HG03039 (cell line): ENCODE data around the gene TTC39A.
"Not testable (repeated sequence)": the region's sequence is repeated elsewhere in the genome, so short reads cannot be mapped to it uniquely, and the experiment has no call there.

Source experiments
- ATAC-seq: cut with Tn5 transposase; IDR thresholded peaks from one replicate; pipeline ENCODE4 v1.9.1; 2021; ENCODE audit warnings: mild to moderate bottlenecking, moderate library complexity; ENCODE audit not compliant: unreplicated experiment

TTC39A gene

DNA sequence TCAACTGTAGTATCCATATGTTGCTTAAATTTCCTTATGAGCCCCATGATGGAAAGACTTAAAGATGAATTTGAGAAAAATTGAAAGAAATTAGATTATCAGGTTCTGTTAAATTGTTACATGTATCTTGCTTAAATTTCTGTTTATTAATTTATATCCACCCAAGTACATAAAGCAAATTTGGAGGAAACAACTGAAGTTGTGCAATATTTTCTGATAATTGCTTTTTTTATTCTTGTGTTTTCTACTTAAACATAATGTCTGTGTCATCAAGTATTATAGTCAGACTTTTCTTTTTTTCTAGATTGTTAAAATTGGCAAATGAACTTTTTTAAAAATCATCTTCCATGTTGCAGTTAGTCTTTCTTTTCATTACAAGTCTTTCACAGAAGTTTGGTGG, 57.4 kb downstream of the TTC39A start:
- no peak for ATAC-seq

DNA sequence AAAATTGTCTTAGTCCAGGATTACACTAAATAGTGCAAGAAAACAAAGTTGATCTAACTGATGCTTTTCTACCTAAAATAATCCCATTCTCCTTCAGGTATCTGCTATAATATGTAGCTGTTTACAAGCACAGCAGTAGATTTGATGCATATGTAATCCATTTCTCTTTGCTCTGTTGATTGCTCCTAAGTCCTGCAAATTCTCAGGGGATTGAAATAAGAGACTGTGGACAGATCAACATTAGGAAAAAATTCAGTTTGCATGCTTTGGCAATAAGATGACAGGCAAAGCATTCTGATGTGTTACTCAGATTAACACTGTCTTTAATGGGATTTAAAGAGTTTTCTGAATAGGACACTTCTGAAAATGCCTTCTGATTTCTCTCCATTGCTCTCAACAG, 59.6 kb downstream of the TTC39A start:
- ATAC-seq, result no peak

DNA sequence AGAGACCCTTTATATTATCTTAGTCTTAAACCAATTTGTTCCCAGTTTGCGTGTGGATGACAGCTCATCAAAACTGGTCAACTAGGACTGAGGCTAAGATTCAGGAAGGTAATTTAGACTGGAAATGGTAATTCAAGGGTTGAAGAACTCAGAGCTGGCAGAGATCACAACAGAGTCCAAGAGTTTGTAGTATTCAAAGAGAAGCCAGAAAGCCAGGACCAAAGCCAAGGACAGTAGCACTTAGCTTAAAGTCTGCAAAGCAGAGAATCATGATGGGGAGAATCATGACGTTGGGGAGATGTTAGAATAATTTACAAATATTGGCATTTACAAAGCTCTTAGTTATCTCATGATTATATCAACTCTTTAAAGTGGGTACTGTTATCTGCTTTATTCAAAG, 61.7 kb downstream of the TTC39A start:
- no peak for ATAC-seq

DNA sequence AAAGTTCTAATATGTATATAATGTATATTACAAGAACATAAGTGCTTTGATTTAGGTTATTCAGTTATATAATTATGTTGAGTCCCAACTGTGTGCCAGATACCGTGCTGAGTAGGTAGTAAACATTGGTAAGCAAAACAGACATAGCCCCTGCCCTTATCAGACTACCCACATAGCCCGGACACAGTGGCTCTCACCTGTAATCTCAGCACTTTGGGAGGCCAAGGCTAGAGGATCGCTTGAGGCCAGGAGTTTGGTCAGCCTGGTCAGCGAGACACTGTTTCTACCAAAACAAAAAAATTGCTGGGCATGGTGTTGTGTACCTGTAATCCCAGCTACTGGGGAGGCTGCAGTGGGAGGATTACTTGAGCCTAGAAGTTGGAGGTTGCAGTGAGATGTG, 63.6 kb downstream of the TTC39A start:
- no peak for ATAC-seq

DNA sequence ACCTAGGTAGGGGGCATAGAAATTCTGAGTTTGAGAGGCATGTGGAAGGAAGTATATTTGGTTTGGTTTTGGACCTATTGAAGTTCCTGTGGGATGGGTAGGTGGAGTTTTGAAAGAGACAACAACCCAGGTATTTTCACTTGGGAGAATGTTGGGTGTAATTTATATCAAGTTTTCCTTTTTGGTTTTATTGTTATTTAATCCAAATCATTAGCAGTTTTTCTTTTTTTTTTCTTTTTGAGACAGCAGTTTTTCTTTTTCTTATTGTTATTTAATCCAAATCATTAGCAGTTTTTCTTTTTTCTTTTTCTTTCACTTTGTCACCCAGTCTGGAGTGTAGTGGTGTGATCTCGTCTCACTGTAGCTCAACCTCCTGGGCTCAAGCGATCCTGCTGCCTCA, 64.2 kb downstream of the TTC39A start:
- no peak for ATAC-seq

DNA sequence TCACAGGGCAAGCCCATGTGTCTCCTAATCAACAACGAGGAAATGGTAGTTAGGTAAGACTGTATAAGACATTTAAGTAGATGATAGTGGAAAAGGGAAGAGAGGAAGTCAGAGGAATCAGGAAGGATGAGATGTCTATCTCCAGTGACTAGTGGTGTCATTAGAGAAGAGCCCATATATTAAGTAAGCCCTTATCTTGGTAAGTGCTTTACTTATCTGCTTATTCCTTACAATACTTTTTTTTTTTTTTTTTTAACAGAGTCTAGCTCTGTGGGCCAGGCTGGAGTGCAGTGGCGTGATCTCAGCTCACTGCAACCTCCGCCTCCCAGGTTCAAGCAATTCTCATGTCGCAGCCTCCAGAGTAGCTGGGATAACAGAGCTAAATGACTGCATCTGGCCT, 64.7 kb downstream of the TTC39A start:
- ATAC-seq, result no peak

DNA sequence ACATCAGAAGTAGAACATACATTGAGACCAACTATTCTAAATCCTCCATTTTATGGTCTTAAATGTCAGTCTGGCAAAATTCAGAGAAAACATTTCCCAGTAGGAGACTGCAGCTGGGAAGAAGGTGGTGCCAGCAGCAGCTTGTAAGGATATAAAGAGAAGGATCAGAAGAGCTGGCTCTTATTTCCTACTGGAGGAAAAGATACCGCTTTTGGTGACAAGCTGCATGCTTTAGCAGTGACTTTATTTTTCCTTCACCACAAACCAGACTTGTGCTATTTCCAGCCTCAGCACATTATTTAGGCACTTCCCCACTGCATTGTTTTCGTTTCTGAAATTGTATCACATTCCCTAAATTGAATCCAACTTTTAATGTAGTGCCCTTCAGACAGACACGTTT, 65.9 kb downstream of the TTC39A start:
- ATAC-seq, result no peak

DNA sequence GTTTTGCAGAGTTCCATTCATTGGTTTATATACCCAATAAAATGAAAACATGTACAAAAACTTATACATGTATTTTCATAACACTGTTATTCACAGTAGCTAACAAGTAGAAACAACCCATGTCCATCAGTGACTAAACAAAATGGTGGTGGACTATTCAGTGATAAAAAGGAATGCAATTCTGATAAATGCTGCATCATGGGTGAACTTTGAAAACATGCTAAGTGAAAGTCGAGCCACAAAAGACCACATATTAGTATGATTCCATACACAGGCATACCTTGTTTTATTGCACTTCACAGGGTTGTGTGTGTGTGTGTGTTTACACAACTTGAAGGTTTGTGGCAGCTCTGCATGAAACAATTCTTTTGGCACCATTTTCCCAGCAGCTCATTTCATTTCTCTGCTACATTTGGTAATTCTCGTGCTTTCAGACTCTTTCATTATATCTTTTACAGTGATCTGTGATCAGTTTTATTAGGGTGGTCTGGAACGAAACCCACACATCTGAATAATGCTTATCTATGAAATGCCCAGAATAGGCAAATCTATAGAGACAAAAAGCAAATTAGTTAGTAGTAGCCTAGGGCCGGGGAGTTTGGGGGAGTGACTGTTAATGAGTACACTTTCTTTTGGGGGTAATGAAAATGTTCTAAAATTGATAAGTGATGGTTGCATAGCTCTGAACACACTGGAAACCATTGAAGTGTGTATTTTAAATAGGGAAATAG, 67.0 kb downstream of the TTC39A start:
- ATAC-seq, result no peak

DNA sequence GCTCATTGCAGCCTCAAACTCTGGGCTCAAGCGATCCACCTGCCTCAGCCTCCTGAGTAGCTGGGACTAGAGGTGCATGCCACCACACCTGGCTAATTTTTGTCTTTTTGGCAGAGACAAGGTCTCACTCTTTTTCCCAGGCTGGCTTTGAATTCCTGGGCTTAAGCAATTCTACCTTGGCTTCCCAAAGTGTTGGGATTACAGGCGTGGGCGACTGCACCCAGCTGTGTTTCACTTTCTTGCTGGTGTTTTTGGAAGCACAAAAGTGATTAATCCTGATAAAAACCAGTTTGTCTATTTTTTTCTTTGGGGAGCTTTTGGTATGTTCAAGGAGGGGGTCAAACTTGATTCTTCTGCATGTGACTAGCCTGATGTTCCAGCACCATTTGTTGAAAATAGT, 75.0 kb downstream of the TTC39A start:
- ATAC-seq, result no peak

GRCh38 chr1:51253691-51254090, 76.7 kb downstream of the TTC39A start:
- ATAC-seq, result no peak

GRCh38 chr1:51252366-51252765, 78.0 kb downstream of the TTC39A start:
- no peak for ATAC-seq

DNA sequence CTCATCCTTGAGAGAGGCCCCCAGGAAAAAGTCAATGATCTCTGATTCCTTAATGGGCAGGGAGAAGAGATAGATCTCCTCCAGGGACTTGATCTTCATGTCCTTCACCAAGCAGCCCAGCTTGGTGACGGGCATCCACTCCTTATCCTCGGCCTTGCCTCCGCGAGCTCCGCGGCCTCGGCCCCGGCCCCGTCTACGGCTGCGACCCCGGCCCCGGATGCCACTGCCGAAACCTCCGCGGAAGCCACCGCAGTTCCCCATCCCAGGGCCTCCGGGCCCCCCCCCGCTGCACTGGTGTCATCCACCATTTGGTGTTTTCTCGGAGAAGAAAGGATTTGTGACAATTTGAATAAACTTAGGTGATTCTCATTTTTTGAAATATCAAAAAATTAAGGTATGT, 79.2 kb downstream of the TTC39A start:
- not testable (repeated sequence) for ATAC-seq

- not testable (repeated sequence) for ATAC-seq
Observed at GRCh38 chr1:51250729-51251128, 79.6 kb downstream of the TTC39A start.

- ATAC-seq, result no peak
Observed at GRCh38 chr1:51249445-51249844, 80.9 kb downstream of the TTC39A start.

DNA sequence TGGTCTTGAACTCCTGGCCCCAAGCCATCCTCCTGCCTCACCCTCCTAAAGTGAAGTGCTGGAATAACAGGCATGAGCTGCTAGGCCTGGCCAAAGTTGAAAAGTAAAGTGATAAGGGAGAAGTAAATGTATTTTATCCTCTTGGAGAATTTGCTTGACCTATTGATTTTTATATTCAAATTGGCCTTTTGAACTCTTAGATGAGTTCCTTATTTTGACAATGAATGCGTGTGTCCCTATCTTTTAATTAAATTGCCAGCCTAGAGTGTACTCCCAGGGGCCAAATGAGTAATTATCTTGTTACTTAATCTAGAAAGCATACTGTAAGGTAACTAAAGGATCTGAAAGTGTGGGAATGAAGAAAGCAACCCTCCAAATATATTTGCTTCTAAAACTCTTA, 82.9 kb downstream of the TTC39A start:
- ATAC-seq, result no peak

- ATAC-seq, result peak; percentile 53
Observed at GRCh38 chr1:51247022-51247421, 83.3 kb downstream of the TTC39A start.

- ATAC-seq, result no peak
Observed at GRCh38 chr1:51242546-51242945, 87.8 kb downstream of the TTC39A start.

DNA sequence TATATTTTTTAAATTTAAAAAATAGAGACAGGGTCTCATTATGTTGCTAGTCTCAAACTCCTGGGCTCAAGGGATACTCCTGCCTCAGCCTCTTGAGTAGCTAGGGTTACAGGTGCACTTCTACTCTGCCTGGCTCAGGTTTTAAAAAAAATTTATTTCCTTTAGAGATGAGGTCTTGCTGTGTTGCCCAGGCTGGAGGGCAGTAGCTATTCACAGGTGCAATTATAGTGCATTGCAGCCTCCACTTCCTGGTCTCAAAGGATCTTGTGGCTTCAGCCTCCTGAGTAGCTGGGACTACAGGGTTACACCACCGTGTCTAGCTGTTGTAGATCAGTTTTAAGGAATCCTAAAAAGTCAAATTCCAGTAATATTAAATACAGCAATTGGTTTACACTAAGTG, 89.2 kb downstream of the TTC39A start:
- no peak for ATAC-seq

- ATAC-seq, result no peak
Observed at GRCh38 chr1:51240084-51240483, 90.3 kb downstream of the TTC39A start.

DNA sequence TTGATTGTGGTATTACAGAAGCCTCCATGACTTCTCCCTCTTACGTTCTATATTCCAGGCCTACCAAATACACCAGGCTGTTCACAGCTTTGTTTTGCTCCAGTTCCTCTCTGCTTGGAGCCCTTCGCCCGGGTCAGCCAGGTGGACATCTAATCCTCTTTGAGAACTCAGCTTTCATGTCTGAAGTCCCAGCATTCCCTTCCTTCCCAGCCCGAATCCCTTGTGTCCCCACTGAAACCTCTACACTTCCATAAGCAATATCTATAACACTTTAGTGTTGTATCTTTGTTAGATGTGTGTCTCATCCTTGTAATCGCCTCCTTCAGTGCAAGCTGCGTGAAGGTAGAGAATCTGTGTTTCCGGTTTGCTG, 92.3 kb downstream of the TTC39A start:
- ATAC-seq, result no peak

DNA sequence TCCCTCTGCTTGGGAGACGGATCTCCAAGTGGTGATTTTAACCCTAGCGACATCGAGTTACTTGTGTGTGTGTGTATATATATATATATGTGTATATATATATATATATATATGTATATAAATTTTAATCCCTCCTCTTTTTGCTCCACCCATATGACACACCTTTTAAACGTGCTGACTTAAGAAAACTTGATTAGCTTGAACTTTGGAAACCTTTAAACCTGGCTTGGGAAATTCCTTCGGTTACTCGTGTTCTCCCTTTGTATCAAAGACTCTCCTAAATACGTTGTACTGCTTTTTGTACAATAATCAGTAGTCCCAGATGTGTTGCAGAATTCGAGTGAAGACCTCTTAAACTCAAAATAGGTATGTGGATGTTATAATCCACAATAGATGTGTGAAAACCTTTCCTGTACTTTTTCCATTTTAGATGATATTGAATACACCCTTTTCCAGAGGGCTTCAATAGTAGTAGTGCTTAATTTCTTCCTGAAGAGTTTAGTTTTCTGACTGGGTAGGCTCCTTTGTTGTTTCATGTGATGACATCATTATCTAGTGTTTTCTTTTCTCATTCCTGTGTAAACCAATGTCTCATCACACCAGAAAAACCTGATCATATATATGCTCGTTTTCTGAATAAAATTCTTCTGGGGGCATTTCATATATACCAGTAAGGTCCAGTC, 92.9 kb downstream of the TTC39A start:
- ATAC-seq, result no peak
